ENCODE measurements around the gene ADM5.

- no peak for TF ChIP-seq RAD21 (conservative IDR thresholded peaks at IDR 0.05 in 1 of 2, IDR thresholded peaks at IDR 0.05 in 1 of 2)
- TF ChIP-seq EHMT2 (IDR thresholded peaks at IDR 0.05; ENCODE audit: low read depth), result no peak
- no peak for TF ChIP-seq NR3C1 (IDR thresholded peaks at IDR 0.05)
- TF ChIP-seq CTCF (IDR thresholded peaks at IDR 0.05), result no peak
- no peak for TF ChIP-seq JUNB (IDR thresholded peaks at IDR 0.05)
These were observed 29.6 kb downstream of the ADM5 start for GRCh38 chr19:49718991-49719390.
